ENCODE results near the gene NEGR1. TPM values are rescaled to one million over a fixed set of nuclear protein-coding genes. Genes with fewer than 3 reads are reported as not detected.

The NEGR1 gene
- total and polyA plus RNA-seq, 9 of the 15 experiments (the other 6 are each of a cell fraction or from before 2014, with no cell fraction given) = not detected

DNA sequence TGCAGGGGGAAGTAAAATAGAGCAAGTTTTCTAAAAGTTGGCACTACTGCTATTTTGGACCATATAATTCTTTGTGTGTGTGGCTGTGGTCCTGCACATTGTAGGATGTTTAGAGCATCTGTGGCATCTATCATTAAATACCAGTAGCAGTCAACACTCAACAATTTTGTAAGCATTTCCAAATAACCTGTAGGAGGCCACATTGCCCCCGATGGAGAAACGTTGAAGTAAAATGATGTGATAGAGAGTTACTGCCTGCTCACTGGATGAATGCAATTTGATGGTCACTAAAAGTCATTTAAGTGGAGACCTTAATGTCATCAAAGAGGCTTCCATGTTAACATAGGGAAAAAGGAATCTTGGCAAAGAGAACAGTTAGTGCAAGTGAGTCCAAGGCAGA lies 560.8 kb downstream of the NEGR1 start:
- Histone ChIP-seq H3K79me2 (ENCODE audit: control insufficient read depth, insufficient read depth, low read length) (no peaks in the 10 kb centered on the region), H3K4me1 (replicated peaks in 1 of 2; ENCODE audit: control insufficient read depth in 2 of 2, insufficient read depth in 2 of 2, low read length in 2 of 2) (no peaks in the 10 kb centered on the region), H3K9me1 (ENCODE audit: control insufficient read depth, insufficient read depth, low read length) (no peaks in the 10 kb centered on the region), H3K27ac (ENCODE audit: extremely low read depth, low read depth, low read length) (no peak overlapping the region), H3K36me3 (ENCODE audit: control insufficient read depth, insufficient read depth, low read length) (no peaks in the 10 kb centered on the region), H3K27me3 (ENCODE audit: control insufficient read depth in 2 of 2, insufficient read depth in 2 of 2, low read length in 2 of 2) (no peaks in the 10 kb centered on the region), H2AFZ (ENCODE audit: low read depth, low read length) (no peak overlapping the region), H3K4me3 (no peak overlapping the region), H3K9me3 (replicated peaks; ENCODE audit: control insufficient read depth, insufficient read depth, low read depth, low read length) (no peaks in the 10 kb centered on the region), H4K20me1 (replicated peaks; ENCODE audit: control insufficient read depth, insufficient read depth, low read length) (no peaks in the 10 kb centered on the region), H3K9ac (ENCODE audit: insufficient read depth in 1 of 2, low read depth in 2 of 2, low read length in 2 of 2) (no peak overlapping the region), H3K4me2 (ENCODE audit: insufficient read depth, low read length) (no peak overlapping the region)
- DNase-seq (ENCODE audit: extremely low read depth in 1 of 4, low spot score in 3 of 4) (no peak), FAIRE-seq (no peak), ATAC-seq (no peak)
- POLR2A ChIA-PET = no interaction called here
- BruUV-seq (replicated peaks) = no TSS peak
- CTCF ChIA-PET (ENCODE audit: low intra/inter-chr PET ratio) = no interaction called here
- intact Hi-C loops (cut with micrococcal nuclease) = no loop called here
- in situ Hi-C loops (cut with MboI) = no loop called here
- WGBS (ENCODE audit: insufficient coverage, low coverage, missing lambda C conversion rate) = 0% methylated on average over 2 of the region's 2 CpGs
- TF ChIP-seq ZNF584 (CRISPR knock-in tag; IDR thresholded peaks at IDR 0.05; ENCODE audit: low read depth) = no peak
- no peak for TF ChIP-seq NBN (IDR thresholded peaks at IDR 0.05; ENCODE audit: low read depth)
- no peak for TF ChIP-seq NR2C2 (CRISPR knock-in tag; IDR thresholded peaks at IDR 0.05)
- TF ChIP-seq NR2C2 (tag; IDR thresholded peaks at IDR 0.05) = no peak
- TF ChIP-seq MEF2A (IDR thresholded peaks at IDR 0.05; ENCODE audit: control insufficient read depth, low read depth, low read length) = no peak
- TF ChIP-seq ZNF408 (CRISPR knock-in tag; IDR thresholded peaks at IDR 0.05; ENCODE audit: low read depth) = no peak
- TF ChIP-seq ZMIZ1 (IDR thresholded peaks at IDR 0.05; ENCODE audit: low read depth in 2 of 2, low read length in 2 of 2) = no peak
- TF ChIP-seq ZNF785 (CRISPR knock-in tag; IDR thresholded peaks at IDR 0.05) = no peak
- TF ChIP-seq, protein P1, sequence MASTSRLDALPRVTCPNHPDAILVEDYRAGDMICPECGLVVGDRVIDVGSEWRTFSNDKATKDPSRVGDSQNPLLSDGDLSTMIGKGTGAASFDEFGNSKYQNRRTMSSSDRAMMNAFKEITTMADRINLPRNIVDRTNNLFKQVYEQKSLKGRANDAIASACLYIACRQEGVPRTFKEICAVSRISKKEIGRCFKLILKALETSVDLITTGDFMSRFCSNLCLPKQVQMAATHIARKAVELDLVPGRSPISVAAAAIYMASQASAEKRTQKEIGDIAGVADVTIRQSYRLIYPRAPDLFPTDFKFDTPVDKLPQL (IDR thresholded peaks at IDR 0.05; ENCODE audit: extremely low read depth, insufficient read length) = no peak
- no peak for TF ChIP-seq STAT5B (CRISPR knock-in tag; IDR thresholded peaks at IDR 0.05)
- no peak for TF ChIP-seq ZNF586 (CRISPR knock-in tag; conservative IDR thresholded peaks at IDR 0.05)
- no peak for TF ChIP-seq ZFX (CRISPR knock-in tag; IDR thresholded peaks at IDR 0.05)
- TF ChIP-seq RHOXF2B (CRISPR knock-in tag; conservative IDR thresholded peaks at IDR 0.05) = no peak
